Measurements from ENCODE around the gene LTBP2.

DNA sequence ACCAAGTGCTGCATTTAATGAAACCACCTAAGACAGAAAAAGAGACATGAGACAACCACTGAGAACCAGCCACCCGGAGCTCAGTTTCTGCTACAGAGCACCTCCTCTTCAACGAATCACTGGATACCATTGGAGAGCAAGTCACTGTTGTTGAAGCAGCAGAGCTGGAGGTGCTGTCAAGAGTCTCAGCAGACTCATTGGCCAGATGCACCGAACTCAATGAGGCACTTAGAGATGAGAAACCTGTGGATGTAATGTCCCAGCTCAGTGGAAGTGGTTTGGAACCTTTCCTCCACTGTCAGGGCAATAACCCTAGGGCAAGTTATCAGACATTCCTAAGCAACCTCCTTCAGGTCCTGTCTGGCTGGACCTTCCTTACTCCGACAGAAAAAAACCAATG lies 132.0 kb downstream of the LTBP2 start:
- TF ChIP-seq, protein P1, sequence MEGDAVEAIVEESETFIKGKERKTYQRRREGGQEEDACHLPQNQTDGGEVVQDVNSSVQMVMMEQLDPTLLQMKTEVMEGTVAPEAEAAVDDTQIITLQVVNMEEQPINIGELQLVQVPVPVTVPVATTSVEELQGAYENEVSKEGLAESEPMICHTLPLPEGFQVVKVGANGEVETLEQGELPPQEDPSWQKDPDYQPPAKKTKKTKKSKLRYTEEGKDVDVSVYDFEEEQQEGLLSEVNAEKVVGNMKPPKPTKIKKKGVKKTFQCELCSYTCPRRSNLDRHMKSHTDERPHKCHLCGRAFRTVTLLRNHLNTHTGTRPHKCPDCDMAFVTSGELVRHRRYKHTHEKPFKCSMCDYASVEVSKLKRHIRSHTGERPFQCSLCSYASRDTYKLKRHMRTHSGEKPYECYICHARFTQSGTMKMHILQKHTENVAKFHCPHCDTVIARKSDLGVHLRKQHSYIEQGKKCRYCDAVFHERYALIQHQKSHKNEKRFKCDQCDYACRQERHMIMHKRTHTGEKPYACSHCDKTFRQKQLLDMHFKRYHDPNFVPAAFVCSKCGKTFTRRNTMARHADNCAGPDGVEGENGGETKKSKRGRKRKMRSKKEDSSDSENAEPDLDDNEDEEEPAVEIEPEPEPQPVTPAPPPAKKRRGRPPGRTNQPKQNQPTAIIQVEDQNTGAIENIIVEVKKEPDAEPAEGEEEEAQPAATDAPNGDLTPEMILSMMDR (CRISPR knock-in tag; IDR thresholded peaks at IDR 0.05): no peak
- TF ChIP-seq REPIN1 (CRISPR knock-in tag; IDR thresholded peaks at IDR 0.05; ENCODE audit: borderline replicate concordance, low read depth): no peak
- no peak for TF ChIP-seq SRSF1 (optimal IDR thresholded peaks at IDR 0.05; ENCODE audit: low read depth, low read length)
- TF ChIP-seq MXI1 (IDR thresholded peaks at IDR 0.05; ENCODE audit: borderline replicate concordance, low read depth, low read length): no peak
- no peak for TF ChIP-seq RBM22 (optimal IDR thresholded peaks at IDR 0.05; ENCODE audit: low read length)
- no peak for TF ChIP-seq GPN1 (CRISPR knock-in tag; IDR thresholded peaks at IDR 0.05; ENCODE audit: borderline replicate concordance)
- no peak for TF ChIP-seq ZNF484 (CRISPR knock-in tag; IDR thresholded peaks at IDR 0.05; ENCODE audit: borderline replicate concordance, low read depth)
- no peak for TF ChIP-seq ESRRA (CRISPR knock-in tag; IDR thresholded peaks at IDR 0.05; ENCODE audit: low read depth)
- no peak for TF ChIP-seq EP300 (IDR thresholded peaks at IDR 0.05; ENCODE audit: low read depth in 2 of 2, low read length in 2 of 2)
- TF ChIP-seq EP300 (CRISPR knock-in tag; IDR thresholded peaks at IDR 0.05; ENCODE audit: borderline replicate concordance): no peak

Data from HepG2 (cell line).